ENCODE results near the gene GRK1.

Gene GRK1

GRCh38 chr13:113783200-113783881 lies 116.3 kb downstream of the GRK1 start:
- no peak for DNase-seq

DNA sequence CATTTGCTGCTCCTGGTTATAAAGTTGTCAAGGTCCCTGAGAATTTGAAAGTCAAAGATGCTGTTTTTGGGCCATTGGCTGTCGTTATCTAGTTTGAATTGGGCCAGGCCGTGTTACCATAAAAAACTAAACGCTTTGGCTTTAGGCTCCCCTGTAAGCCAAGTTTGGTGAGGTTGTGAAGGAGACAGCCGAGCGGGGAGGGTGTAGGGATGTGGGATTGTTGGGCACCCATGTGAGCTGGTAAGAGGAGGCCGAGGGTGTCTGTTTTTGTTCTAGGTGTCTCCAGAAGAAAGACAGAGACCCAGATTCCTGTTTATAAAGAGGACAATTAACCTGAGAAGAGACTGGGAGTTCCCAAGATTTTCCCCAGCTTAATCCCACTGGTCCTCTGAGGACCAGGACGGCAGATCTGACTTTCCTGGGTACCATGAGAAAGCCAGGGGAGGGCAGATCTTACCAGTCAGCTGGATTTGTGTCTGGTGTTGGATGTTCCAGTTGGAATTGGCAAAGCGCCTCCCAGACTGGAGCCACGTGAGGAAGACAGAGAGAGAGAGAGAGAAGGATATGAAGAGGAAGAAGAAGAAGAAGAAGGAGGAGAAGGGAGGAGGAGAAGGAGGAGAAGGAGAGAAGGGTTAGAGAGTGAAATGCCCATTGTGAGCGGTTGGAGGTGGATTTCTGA lies 117.1 kb downstream of the GRK1 start:
- DNase-seq = no peak

- DNase-seq = no peak
These were observed 117.6 kb downstream of the GRK1 start for GRCh38 chr13:113784645-113785024.

- DNase-seq = no peak
These were observed 118.3 kb downstream of the GRK1 start for GRCh38 chr13:113785051-113786010.

DNA sequence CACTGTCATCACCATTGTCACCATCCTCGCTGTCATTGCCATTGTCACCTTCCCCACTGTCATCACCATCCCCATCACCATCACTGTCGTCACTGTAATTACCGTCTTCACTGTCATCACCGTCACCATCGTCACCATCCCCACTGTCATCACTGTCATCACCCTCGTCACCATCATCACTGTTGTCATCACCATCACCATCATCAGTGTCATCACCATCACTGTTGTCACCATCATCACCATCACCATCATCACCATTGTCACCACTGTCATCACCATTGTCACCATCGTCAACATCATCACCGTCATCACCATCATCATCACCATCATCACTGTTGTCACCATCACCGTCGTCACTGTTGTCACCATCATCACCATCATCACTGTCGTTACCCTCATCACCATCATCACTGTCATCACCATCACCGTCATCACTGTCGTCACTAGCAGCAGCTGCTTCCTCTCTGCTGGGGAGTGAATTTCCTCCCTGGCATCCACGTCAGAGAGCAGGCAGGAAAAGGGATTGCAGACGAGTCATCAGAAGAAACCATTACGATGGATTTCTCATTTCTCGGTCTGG lies 119.3 kb downstream of the GRK1 start:
- no peak for DNase-seq

Measured in NCI-H1417 (cell line).